WTC11 (cell line): ENCODE data around the gene ZNF530. TPM values are rescaled to one million over a fixed set of nuclear protein-coding genes. Genes with fewer than 3 reads are reported as not detected.

Experiments used
- ATAC-seq: fragments of 200-7000 bp; cut with Tn5 transposase; 2 replicates; pipeline ENCODE4 v1.10.0; 2021; ENCODE audit warnings: mild to moderate bottlenecking, moderate library complexity
- CTCF ChIA-PET: fragments of 300-600 bp; sonication (Branson Sonifier 250); formaldehyde crosslinking; loops from one replicate; lab custom pipeline; 2021; ENCODE audit warnings: antibody characterized with exemption; lab: Charles Lee
- POLR2A ChIA-PET: fragments of 350-600 bp; sonication (Branson Sonifier 250); formaldehyde crosslinking; loops from one replicate; lab custom pipeline; 2021; ENCODE audit warnings: antibody characterized with exemption; lab: Charles Lee
- DNase-seq: peaks from one replicate; pipeline ENCODE4 v3.0.0; 2021; ENCODE audit warnings: low spot score
- H3K27ac Mint-ChIP-seq: 2 replicates; pipeline ENCODE4 v1.8.0; 2021; ENCODE audit warnings: mixed read lengths
- H3K27me3 Mint-ChIP-seq: 2 replicates; pipeline ENCODE4 v1.8.0; 2021; ENCODE audit warnings: low read depth, mild to moderate bottlenecking, moderate library complexity, mixed read lengths
- H3K36me3 Mint-ChIP-seq: 2 replicates; pipeline ENCODE4 v1.8.0; 2021; ENCODE audit warnings: mixed read lengths
- H3K4me1 Mint-ChIP-seq: 2 replicates; pipeline ENCODE4 v1.8.0; 2022; ENCODE audit warnings: mixed read lengths
- H3K4me3 Mint-ChIP-seq: 2 replicates; pipeline ENCODE4 v1.8.0; 2021; ENCODE audit warnings: mild to moderate bottlenecking, moderate library complexity, mixed read lengths
- H3K9me3 Mint-ChIP-seq: 2 replicates; pipeline ENCODE4 v1.8.0; 2021; ENCODE audit warnings: mixed read lengths
- CDX4 ChIP-seq: fragments of 250-450 bp; sonication (Bioruptor Pico); IDR thresholded peaks from 2 replicates; pipeline ENCODE4 v1.9.0; 2021; ENCODE audit warnings: moderate library complexity, mild to moderate bottlenecking, inconsistent platforms, borderline replicate concordance
- CREB1 ChIP-seq: sonication (generic); formaldehyde crosslinking; IDR thresholded peaks from 2 replicates; pipeline ENCODE4 v1.8.0; 2023; ENCODE audit warnings: mild to moderate bottlenecking, missing genetic modification reagents
- E2F1 ChIP-seq: sonication (generic); formaldehyde crosslinking; IDR thresholded peaks from 2 replicates; pipeline ENCODE4 v1.8.0; 2022; ENCODE audit warnings: mild to moderate bottlenecking, missing genetic modification reagents
- E2F5 ChIP-seq: sonication (generic); formaldehyde crosslinking; IDR thresholded peaks from 2 replicates; pipeline ENCODE4 v1.8.1; 2022; ENCODE audit warnings: mild to moderate bottlenecking, moderate library complexity, missing genetic modification reagents
- EMX1 ChIP-seq: fragments of 250-450 bp; sonication (Bioruptor Pico); IDR thresholded peaks from 2 replicates; pipeline ENCODE4 v1.8.0; 2021; ENCODE audit warnings: mild to moderate bottlenecking
- ETV6 ChIP-seq: sonication (generic); formaldehyde crosslinking; IDR thresholded peaks from 2 replicates; pipeline ENCODE4 v1.8.1; 2022; ENCODE audit warnings: mild to moderate bottlenecking, missing genetic modification reagents
- FOXP1 ChIP-seq: sonication (generic); formaldehyde crosslinking; IDR thresholded peaks from 2 replicates; pipeline ENCODE4 v1.8.0; 2022; ENCODE audit warnings: missing genetic modification reagents, mild to moderate bottlenecking, moderate library complexity, borderline replicate concordance
- GABPB1 ChIP-seq: sonication (generic); formaldehyde crosslinking; IDR thresholded peaks from 2 replicates; pipeline ENCODE4 v1.8.1; 2023; ENCODE audit warnings: mild to moderate bottlenecking, missing genetic modification reagents
- IRF2 ChIP-seq: sonication (generic); formaldehyde crosslinking; IDR thresholded peaks from 2 replicates; pipeline ENCODE4 v1.8.0; 2022; ENCODE audit warnings: low read depth, missing genetic modification reagents, borderline replicate concordance
- MXD4 ChIP-seq: fragments of 250-450 bp; sonication (Bioruptor Pico); IDR thresholded peaks from 2 replicates; pipeline ENCODE4 v1.8.0; 2021; ENCODE audit warnings: mild to moderate bottlenecking, moderate library complexity, borderline replicate concordance
- MYBL2 ChIP-seq: sonication (generic); formaldehyde crosslinking; IDR thresholded peaks from 2 replicates; pipeline ENCODE4 v1.8.1; 2023; ENCODE audit warnings: mild to moderate bottlenecking, moderate library complexity, missing genetic modification reagents
- NR1H2 ChIP-seq: sonication (generic); formaldehyde crosslinking; IDR thresholded peaks from 2 replicates; pipeline ENCODE4 v1.9.0; 2021; ENCODE audit warnings: mild to moderate bottlenecking, moderate library complexity, missing genetic modification reagents
- NR2C2 ChIP-seq: sonication (generic); formaldehyde crosslinking; IDR thresholded peaks from 2 replicates; pipeline ENCODE4 v1.8.0; 2022; ENCODE audit warnings: mild to moderate bottlenecking, missing genetic modification reagents
- PRRX2 ChIP-seq: fragments of 250-450 bp; sonication (Bioruptor Pico); IDR thresholded peaks from 2 replicates; pipeline ENCODE4 v1.8.0; 2021; ENCODE audit warnings: mild to moderate bottlenecking
- SMAD4 ChIP-seq: sonication (generic); formaldehyde crosslinking; IDR thresholded peaks from 2 replicates; pipeline ENCODE4 v1.8.0; 2022; ENCODE audit warnings: mild to moderate bottlenecking, missing genetic modification reagents
- TCF7 ChIP-seq: sonication (generic); formaldehyde crosslinking; IDR thresholded peaks from 2 replicates; pipeline ENCODE4 v1.8.0; 2022; ENCODE audit warnings: mild to moderate bottlenecking, low read depth, missing genetic modification reagents, moderate library complexity
- TEAD1 ChIP-seq: sonication (generic); formaldehyde crosslinking; IDR thresholded peaks from 2 replicates; pipeline ENCODE4 v1.8.0; 2022; ENCODE audit warnings: mild to moderate bottlenecking, missing genetic modification reagents
- USF2 ChIP-seq: sonication (generic); formaldehyde crosslinking; IDR thresholded peaks from 2 replicates; pipeline ENCODE4 v1.8.1; 2023; ENCODE audit warnings: mild to moderate bottlenecking, missing genetic modification reagents, moderate library complexity
- ZMAT4 ChIP-seq: fragments of 250-450 bp; sonication (Bioruptor Pico); IDR thresholded peaks from 2 replicates; pipeline ENCODE4 v1.9.0; 2021; ENCODE audit warnings: mild to moderate bottlenecking
- ZNF232 ChIP-seq: sonication (generic); formaldehyde crosslinking; IDR thresholded peaks from 2 replicates; pipeline ENCODE4 v1.8.0; 2022; ENCODE audit warnings: mild to moderate bottlenecking, missing genetic modification reagents
- ZNF263 ChIP-seq: sonication (generic); formaldehyde crosslinking; IDR thresholded peaks from 2 replicates; pipeline ENCODE4 v1.8.1; 2022; ENCODE audit warnings: low read depth, mild to moderate bottlenecking, moderate library complexity, missing genetic modification reagents
- ZNF281 ChIP-seq: sonication (generic); formaldehyde crosslinking; IDR thresholded peaks from 2 replicates; pipeline ENCODE4 v1.8.0; 2023; ENCODE audit warnings: mild to moderate bottlenecking, missing genetic modification reagents
- ZNF425 ChIP-seq: fragments of 250-450 bp; sonication (Bioruptor Pico); conservative IDR thresholded peaks from 2 replicates; pipeline ENCODE4 v1.9.0; 2021; ENCODE audit warnings: mild to moderate bottlenecking
- total RNA-seq: library from RNA; stranded (reverse); gene quantifications from 3 replicates; pipeline ENCODE4 v1.2.3, GENCODE V29; 2021

The ZNF530 gene
- total RNA-seq, 1 experiment from 2014 or later, result 11.2 TPM

- Mint-ChIP-seq H3K27ac (no peak overlapping the region), H3K36me3 (peaks cover 83% of the 10 kb centered on the region), H3K4me3 (no peak overlapping the region), H3K4me1 (no peaks in the 10 kb centered on the region), H3K9me3 (peaks cover 15% of the 10 kb centered on the region)
- POLR2A ChIA-PET, result no interaction called here
- ATAC-seq, result peak; percentile 65
- CTCF ChIA-PET, result interaction anchor here (0.8 to 1.3 kb wide), 2 partner anchors 25 to 80 kb away, joined by 3 read pairs; partner anchors contain the start of genes ZNF211 and ZNF549
- peak; percentile 12 for DNase-seq
- TF ChIP-seq ZNF425 (CRISPR knock-in tag) (no peak), NR1H2 (no peak), ETV6 (CRISPR knock-in tag) (no peak), USF2 (CRISPR knock-in tag) (no peak)
- TF ChIP-seq, all 79 proteins: peak for 0
- no peaks in the 10 kb centered on the region for H3K27me3 Mint-ChIP-seq
Measured at GRCh38 chr19:57552432-57552831, 47.3 kb upstream of the ZNF530 start.

- H3K4me1 Mint-ChIP-seq, result peaks cover 11% of the 10 kb centered on the region
- peaks cover 28% of the 10 kb centered on the region for H3K9me3 Mint-ChIP-seq
- CTCF ChIA-PET, result interaction anchor here (1.2 kb wide), 1 partner anchor 152 kb away, joined by 3 read pairs; no protein-coding TSS in a partner anchor
- H3K27ac Mint-ChIP-seq, result no peak overlapping the region
- peaks cover 22% of the 10 kb centered on the region for H3K27me3 Mint-ChIP-seq
- H3K4me3 Mint-ChIP-seq, result peak overlapping the region; percentile 97
- no peak for TF ChIP-seq TEAD1 (CRISPR knock-in tag)
- TF ChIP-seq CREB1, result no peak
- no peak for TF ChIP-seq E2F1
- no peak for TF ChIP-seq CDX4 (CRISPR knock-in tag)
- no peak for TF ChIP-seq PRRX2 (CRISPR knock-in tag)
- no peak for TF ChIP-seq SMAD4 (CRISPR knock-in tag)
- no peak for TF ChIP-seq NR2C2 (CRISPR knock-in tag)
- TF ChIP-seq GABPB1 (CRISPR knock-in tag), result no peak
- no peak for TF ChIP-seq IRF2
- no peak for TF ChIP-seq MXD4 (CRISPR knock-in tag)
- TF ChIP-seq FOXP1 (CRISPR knock-in tag), result no peak
- no peak for TF ChIP-seq MYBL2 (CRISPR knock-in tag)
- TF ChIP-seq, all 79 proteins: peak for 0
- DNase-seq (no peak), ATAC-seq (no peak)
- POLR2A ChIA-PET, result no interaction called here
- peaks cover 54% of the 10 kb centered on the region for H3K36me3 Mint-ChIP-seq
Measured at GRCh38 chr19:57557659-57558058, 42.0 kb upstream of the ZNF530 start.

- Mint-ChIP-seq H3K27me3 (peaks cover 27% of the 10 kb centered on the region), H3K27ac (no peak overlapping the region), H3K4me1 (peaks cover 11% of the 10 kb centered on the region), H3K4me3 (peak overlapping the region; percentile 97), H3K9me3 (peaks cover 37% of the 10 kb centered on the region), H3K36me3 (peaks cover 48% of the 10 kb centered on the region)
- 0 out of 2 replicates have a peak, but pooled peaks have one; percentile 10 for ATAC-seq
- ChIA-PET POLR2A (no interaction called here), CTCF (interaction anchor here (0.7 to 1.2 kb wide), 4 partner anchors 106 to 152 kb away, joined by 3 to 5 read pairs (median 3); partner anchors contain the start of genes ZNF154 and ZNF551)
- DNase-seq, result no peak
- TF ChIP-seq TCF7 (CRISPR knock-in tag), result no peak
- TF ChIP-seq ZMAT4 (CRISPR knock-in tag), result no peak
- no peak for TF ChIP-seq MYBL2 (CRISPR knock-in tag)
- TF ChIP-seq ZNF281, result no peak
- TF ChIP-seq IRF2, result no peak
- TF ChIP-seq EMX1 (CRISPR knock-in tag), result no peak
- no peak for TF ChIP-seq E2F5 (CRISPR knock-in tag)
- TF ChIP-seq CDX4 (CRISPR knock-in tag), result no peak
- TF ChIP-seq ZNF232 (CRISPR knock-in tag), result no peak
- TF ChIP-seq ZNF263 (CRISPR knock-in tag), result no peak
Measured at GRCh38 chr19:57558525-57558924, 41.2 kb upstream of the ZNF530 start.
